GM21367 (cell line): ENCODE results near the gene ADAMTS7.
"Not testable (repeated sequence)": the region's sequence is repeated elsewhere in the genome, so short reads cannot be mapped to it uniquely, and the experiment has no call there.

ENCODE experiments used
- ATAC-seq: cut with Tn5 transposase; IDR thresholded peaks from one replicate; pipeline ENCODE4 v1.9.1; 2021; ENCODE audit not compliant: unreplicated experiment

ADAMTS7 gene

GRCh38 chr15:78811124-78811824 is at the start of gene ADAMTS7:
ADAMTS7 (minus strand) TSS chr15:78811464; CDS start chr15:78811220, 244 bp downstream.
- no peak for ATAC-seq

- peak; percentile 73 for ATAC-seq
Observed at GRCh38 chr15:78859971-78860719, 48.9 kb upstream of the ADAMTS7 start.

GRCh38 chr15:78855746-78856145 is 44.5 kb upstream of the ADAMTS7 start:
- no peak for ATAC-seq

GRCh38 chr15:78854833-78855372 is 43.6 kb upstream of the ADAMTS7 start:
- ATAC-seq, result no peak

GRCh38 chr15:78853500-78853899 is 42.2 kb upstream of the ADAMTS7 start:
- no peak for ATAC-seq

- ATAC-seq, result no peak
Observed at GRCh38 chr15:78850941-78851755, 39.9 kb upstream of the ADAMTS7 start.

- no peak for ATAC-seq
Observed at GRCh38 chr15:78850352-78850751, 39.1 kb upstream of the ADAMTS7 start.

- ATAC-seq, result not testable (repeated sequence)
Observed at GRCh38 chr15:78847387-78847906, 36.2 kb upstream of the ADAMTS7 start.

- ATAC-seq, result not testable (repeated sequence)
Observed at GRCh38 chr15:78846906-78847305, 35.6 kb upstream of the ADAMTS7 start.

- ATAC-seq, result no peak
Observed at GRCh38 chr15:78842519-78842918, 31.3 kb upstream of the ADAMTS7 start.

- ATAC-seq, result no peak
Observed at GRCh38 chr15:78841891-78842290, 30.6 kb upstream of the ADAMTS7 start.

GRCh38 chr15:78841376-78841706 is 30.1 kb upstream of the ADAMTS7 start:
- ATAC-seq, result no peak

GRCh38 chr15:78840661-78841375 is 29.6 kb upstream of the ADAMTS7 start:
- ATAC-seq, result no peak

- not testable (repeated sequence) for ATAC-seq
Observed at GRCh38 chr15:78839151-78839550, 27.9 kb upstream of the ADAMTS7 start.

- no peak for ATAC-seq
Observed at GRCh38 chr15:78838489-78838888, 27.2 kb upstream of the ADAMTS7 start.

GRCh38 chr15:78837543-78837942 is 26.3 kb upstream of the ADAMTS7 start:
- no peak for ATAC-seq

GRCh38 chr15:78837131-78837530 is 25.9 kb upstream of the ADAMTS7 start:
- ATAC-seq, result no peak

GRCh38 chr15:78836333-78836732 is 25.1 kb upstream of the ADAMTS7 start:
- ATAC-seq, result no peak

- ATAC-seq, result no peak
Observed at GRCh38 chr15:78831229-78832207, 20.3 kb upstream of the ADAMTS7 start.
